HepG2 (cell line): ENCODE data around the gene TOR2A. TPM values are rescaled to one million over a fixed set of nuclear protein-coding genes. Genes with fewer than 3 reads are reported as not detected.
A peak's percentile ranks its signal among the peaks of the same experiment; 100 is the strongest.

ENCODE experiments used
- ASH2L ChIP-seq: fragments of 300-600, 200-600 bp; sonication (generic); IDR thresholded peaks from 2 replicates; pipeline ENCODE4 v1.7.0; 2017; ENCODE audit warnings: low read depth, mild to moderate bottlenecking, moderate library complexity, mixed read lengths, low read length; ENCODE audit not compliant: insufficient read length
- BCLAF1 ChIP-seq: fragments of 450-650 bp; IDR thresholded peaks from 2 replicates; pipeline ENCODE4 v1.6.1; 2017; ENCODE audit warnings: mild to moderate bottlenecking
- CCAR2 ChIP-seq: fragments of 200-400 bp; formaldehyde crosslinking; optimal IDR thresholded peaks from 2 replicates; pipeline ENCODE3; 2018; ENCODE audit warnings: low read depth, mild to moderate bottlenecking, low read length, moderate library complexity
- EED ChIP-seq: sonication (generic); formaldehyde crosslinking; IDR thresholded peaks from 2 replicates; pipeline ENCODE4 v1.5.0; 2020; ENCODE audit warnings: mild to moderate bottlenecking, missing genetic modification reagents
- HMG20A ChIP-seq: IDR thresholded peaks from 2 replicates; pipeline ENCODE4 v1.6.1; 2016; ENCODE audit warnings: borderline replicate concordance
- HMGXB4 ChIP-seq, 2 experiments: sonication (generic) in 1 of 2; formaldehyde crosslinking in 1 of 2; IDR thresholded peaks; 2 replicates each; pipeline versions ENCODE4 v1.4.0 to v1.6.1; 2018 to 2020; ENCODE audit warnings: missing genetic modification reagents in 2 of 2, borderline replicate concordance in 1 of 2, low read depth in 1 of 2, mild to moderate bottlenecking in 1 of 2, missing biosample characterization in 1 of 2
- HNF1B ChIP-seq: sonication (generic); formaldehyde crosslinking; IDR thresholded peaks from 2 replicates; pipeline ENCODE4 v1.5.1; 2020; ENCODE audit warnings: mild to moderate bottlenecking, moderate library complexity, missing genetic modification reagents
- HNF4G ChIP-seq, 2 experiments: sonication (generic) in 1 of 2; formaldehyde crosslinking in 1 of 2; IDR thresholded peaks; 2 replicates each; pipeline versions ENCODE4 v1.4.0 to v1.6.1; 2011 to 2020; ENCODE audit warnings: borderline replicate concordance in 2 of 2, low read depth in 2 of 2, mild to moderate bottlenecking in 2 of 2, low read length in 1 of 2, missing genetic modification reagents in 1 of 2, moderate library complexity in 1 of 2
- HNRNPUL1 ChIP-seq: fragments of 200-400 bp; formaldehyde crosslinking; IDR thresholded peaks from 2 replicates; pipeline ENCODE4 v1.6.1; 2017; ENCODE audit warnings: low read depth, mild to moderate bottlenecking, low read length, moderate library complexity
- ISL2 ChIP-seq: sonication (generic); formaldehyde crosslinking; IDR thresholded peaks from 2 replicates; pipeline ENCODE4 v1.5.0; 2020; ENCODE audit warnings: missing genetic modification reagents
- NONO ChIP-seq, 2 experiments: fragments of 450-650 bp in 1 of 2; sonication (generic) in 1 of 2; formaldehyde crosslinking in 1 of 2; IDR thresholded peaks in 1 of 2; conservative IDR thresholded peaks in 1 of 2; 2 replicates each; pipeline versions ENCODE4 v1.6.1 to v1.8.0; 2017 to 2022; ENCODE audit warnings: mild to moderate bottlenecking in 1 of 2, missing genetic modification reagents in 1 of 2, moderate library complexity in 1 of 2
- PHF5A ChIP-seq: IDR thresholded peaks from one replicate; pipeline ENCODE4 v1.6.1; 2018; ENCODE audit warnings: low read depth, missing genetic modification reagents; ENCODE audit not compliant: unreplicated experiment
- POGZ ChIP-seq: sonication (generic); formaldehyde crosslinking; IDR thresholded peaks from 2 replicates; pipeline ENCODE4 v1.4.0; 2020; ENCODE audit warnings: mild to moderate bottlenecking, missing genetic modification reagents
- SAFB2 ChIP-seq: sonication (generic); formaldehyde crosslinking; IDR thresholded peaks from 2 replicates; pipeline ENCODE4 v1.5.1; 2020; ENCODE audit warnings: missing genetic modification reagents, low read depth, mild to moderate bottlenecking, borderline replicate concordance
- SALL1 ChIP-seq: sonication (generic); formaldehyde crosslinking; IDR thresholded peaks from 2 replicates; pipeline ENCODE4 v1.8.0; 2022; ENCODE audit warnings: mild to moderate bottlenecking, missing genetic modification reagents
- SP4 ChIP-seq: sonication (generic); formaldehyde crosslinking; IDR thresholded peaks from 2 replicates; pipeline ENCODE4 v1.8.1; 2023; ENCODE audit warnings: mild to moderate bottlenecking, missing genetic modification reagents
- SPEN ChIP-seq: sonication (generic); formaldehyde crosslinking; IDR thresholded peaks from 2 replicates; pipeline ENCODE4 v1.5.1; 2020; ENCODE audit warnings: low read depth, mild to moderate bottlenecking, missing genetic modification reagents
- YEATS4 ChIP-seq: sonication (generic); formaldehyde crosslinking; IDR thresholded peaks from 2 replicates; pipeline ENCODE4 v1.4.0; 2020; ENCODE audit warnings: missing genetic modification reagents, borderline replicate concordance
- ZBTB38 ChIP-seq: sonication (generic); formaldehyde crosslinking; IDR thresholded peaks from 2 replicates; pipeline ENCODE4 v1.5.1; 2020; ENCODE audit warnings: mild to moderate bottlenecking, missing genetic modification reagents
- ZNF572 ChIP-seq: sonication (generic); formaldehyde crosslinking; IDR thresholded peaks from 2 replicates; pipeline ENCODE4 v1.5.1; 2020; ENCODE audit warnings: mild to moderate bottlenecking, missing genetic modification reagents
- ZNF883 ChIP-seq: sonication (generic); formaldehyde crosslinking; IDR thresholded peaks from 2 replicates; pipeline ENCODE4 v1.5.1; 2020; ENCODE audit warnings: mild to moderate bottlenecking, missing genetic modification reagents; ENCODE audit errors: not compliant biosample characterization
- polyA plus RNA-seq, 8 experiments: library from polyadenylated mRNA; depleted of rRNA in 3 of 8; stranded (reverse) in 7 of 8; unstranded in 1 of 8; fragments of >200 nt; fragmentation: Illumina TruSeq in 4 of 8; extraction: Trizol in 4 of 8; gene quantifications; 2 replicates each; pipeline versions ENCODE4 v1.2.1 to v1.2.3, GENCODE V29; 2011 to 2016; ENCODE audit warnings: low read depth in 4 of 8, missing spikeins in 1 of 8, mixed read lengths in 1 of 8; ENCODE audit not compliant: insufficient read depth in 1 of 8
- total RNA-seq, 5 experiments: library from RNA; depleted of rRNA; stranded (reverse); fragments of >200 nt; fragmentation: Illumina TruSeq; extraction: Trizol; gene quantifications; 2 replicates each; pipeline ENCODE4 v1.2.3, GENCODE V29; 2016; ENCODE audit warnings: low read depth in 1 of 5

The TOR2A gene
- total and polyA plus RNA-seq, 2 of the 13 experiments (the other 11 are each of a cell fraction or from before 2014, with no cell fraction given), result 3.5 to 7.2 TPM

- TF ChIP-seq HMGXB4 (CRISPR knock-in tag; IDR thresholded peaks at IDR 0.05; ENCODE audit: borderline replicate concordance in 1 of 2, low read depth in 1 of 2) (peak; percentile 21 to 22; a peak in 2 of 4 replicates), ISL2 (CRISPR knock-in tag) (0 out of 2 replicates have a peak, but pooled peaks have one; percentile 21), HNF4G (IDR thresholded peaks at IDR 0.05; ENCODE audit: borderline replicate concordance, low read depth, low read length) (no peak), HNF4G (CRISPR knock-in tag; IDR thresholded peaks at IDR 0.05; ENCODE audit: borderline replicate concordance, low read depth) (no peak), PHF5A (CRISPR knock-in tag) (peak; percentile 29), HMG20A (CRISPR knock-in tag) (no peak), BCLAF1 (no peak), ASH2L (no peak), SPEN (CRISPR knock-in tag) (peak; percentile 45; the same call in 1 of the 2 replicates), SAFB2 (CRISPR knock-in tag) (peak; percentile 71; the same call in 1 of the 2 replicates), YEATS4 (CRISPR knock-in tag) (peak; percentile 51; the same call in 1 of the 2 replicates), HNRNPUL1 (no peak), NONO (IDR thresholded peaks at IDR 0.05) (no peak), NONO (CRISPR knock-in tag; conservative IDR thresholded peaks at IDR 0.05) (peak; percentile 69; the same call in 1 of the 2 replicates), POGZ (CRISPR knock-in tag) (0 out of 2 replicates have a peak, but pooled peaks have one; percentile 15), HNF1B (CRISPR knock-in tag) (peak; percentile 56; the same call in 1 of the 2 replicates), ZNF883 (peak; percentile 67), SALL1 (CRISPR knock-in tag) (peak; percentile 29; the same call in 1 of the 2 replicates), CCAR2 (no peak), ZBTB38 (CRISPR knock-in tag) (0 out of 2 replicates have a peak, but pooled peaks have one; percentile 36), EED (CRISPR knock-in tag) (0 out of 2 replicates have a peak, but pooled peaks have one; percentile 44), SP4 (peak; percentile 92), ZNF572 (CRISPR knock-in tag) (no peak)
Observed at GRCh38 chr9:127715470-127716337, 19.4 kb downstream of the TOR2A start, which contains the start of the genes PTRH1 and TTC16 (continued).
